IMR-90 (cell line): ENCODE results near the gene CDH16. TPM values are rescaled to one million over a fixed set of nuclear protein-coding genes. Genes with fewer than 3 reads are reported as not detected.

ENCODE experiments used
- ATAC-seq: fragments of 200-7000 bp; cut with Tn5 transposase; 2 replicates; pipeline ENCODE4 v1.9.1; 2020; ENCODE audit warnings: low read depth, mild to moderate bottlenecking, moderate library complexity
- BruUV-seq: library from RNA; stranded (reverse); fragments of 400-500 nt; replicated peaks from 2 replicates; lab custom pipeline; 2021; lab: Mats Ljungman, UMichigan
- CTCF ChIA-PET: fragments of 300-600 bp; formaldehyde crosslinking; extraction: SDS; loops from one replicate; lab custom pipeline; 2021; ENCODE audit warnings: antibody characterized with exemption; lab: Yijun Ruan, JAX
- POLR2A ChIA-PET: fragments of 300-600 bp; sonication (Branson Sonifier 250); formaldehyde crosslinking; loops from one replicate; lab custom pipeline; 2022; ENCODE audit warnings: antibody characterized with exemption; ENCODE audit not compliant: unreplicated experiment; lab: Charles Lee
- DNase-seq: peaks from one replicate; pipeline ENCODE4 v3.0.0; 2013
- H2AFZ ChIP-seq: replicated peaks from 2 replicates; pipeline ENCODE3; 2013; ENCODE audit warnings: low read length, mild to moderate bottlenecking; ENCODE audit not compliant: poor library complexity
- H2AK5ac ChIP-seq: 2 replicates; pipeline ENCODE4 v1.6.1; 2013; ENCODE audit warnings: low read depth, low read length, inconsistent platforms
- H2AK9ac ChIP-seq: replicated peaks from 2 replicates; pipeline ENCODE3; 2013; ENCODE audit warnings: mild to moderate bottlenecking, low read depth, low read length, moderate library complexity; ENCODE audit not compliant: poor library complexity
- H2BK120ac ChIP-seq: 2 replicates; pipeline ENCODE4 v1.6.1; 2013; ENCODE audit warnings: low read depth, low read length, inconsistent platforms
- H2BK15ac ChIP-seq: 3 replicates; pipeline ENCODE4 v1.6.1; 2013; ENCODE audit warnings: low read depth, low read length, inconsistent platforms
- H2BK20ac ChIP-seq: 2 replicates; pipeline ENCODE4 v1.6.1; 2013; ENCODE audit warnings: low read depth, mild to moderate bottlenecking, inconsistent platforms, low read length, moderate library complexity
- H2BK5ac ChIP-seq: 2 replicates; pipeline ENCODE4 v1.6.1; 2013; ENCODE audit warnings: mild to moderate bottlenecking, low read depth, low read length, inconsistent platforms; ENCODE audit not compliant: poor library complexity, severe bottlenecking
- H3K14ac ChIP-seq: replicated peaks from 2 replicates; pipeline ENCODE4 v1.6.1; 2013; ENCODE audit warnings: low read depth, low read length, inconsistent platforms
- H3K18ac ChIP-seq: 2 replicates; pipeline ENCODE4 v1.6.1; 2013; ENCODE audit warnings: low read depth, low read length, control low read depth
- H3K23ac ChIP-seq: 2 replicates; pipeline ENCODE4 v1.6.1; 2013; ENCODE audit warnings: low read depth, low read length, inconsistent platforms
- H3K27ac ChIP-seq: 2 replicates; pipeline ENCODE4 v1.5.1; 2013; ENCODE audit warnings: mild to moderate bottlenecking, control low read depth, low read length; ENCODE audit not compliant: insufficient read depth
- H3K27me3 ChIP-seq: 2 replicates; pipeline ENCODE4 v1.6.1; 2013; ENCODE audit warnings: low read length; ENCODE audit not compliant: control insufficient read depth, insufficient read depth
- H3K36me3 ChIP-seq: 2 replicates; pipeline ENCODE4 v1.6.1; 2013; ENCODE audit warnings: low read length, mixed read lengths; ENCODE audit not compliant: control insufficient read depth, insufficient read depth
- H3K4ac ChIP-seq: 2 replicates; pipeline ENCODE4 v1.6.1; 2013; ENCODE audit warnings: low read depth, low read length, inconsistent platforms
- H3K4me1 ChIP-seq: 2 replicates; pipeline ENCODE4 v1.6.1; 2013; ENCODE audit warnings: low read length, mixed read lengths; ENCODE audit not compliant: control insufficient read depth, insufficient read depth
- H3K4me2 ChIP-seq: 2 replicates; pipeline ENCODE4 v1.6.1; 2013; ENCODE audit warnings: low read depth, mild to moderate bottlenecking, control low read depth, low read length, moderate library complexity
- H3K4me3 ChIP-seq: 2 replicates; pipeline ENCODE4 v1.5.1; 2013; ENCODE audit warnings: low read depth, mild to moderate bottlenecking, control low read depth, low read length, moderate library complexity; ENCODE audit not compliant: insufficient read depth
- H3K56ac ChIP-seq: 2 replicates; pipeline ENCODE4 v1.6.1; 2013; ENCODE audit warnings: low read length, inconsistent platforms; ENCODE audit not compliant: insufficient read depth; ENCODE audit errors: extremely low read depth
- H3K79me1 ChIP-seq, 2 experiments: 2 replicates each; pipeline ENCODE4 v1.6.1; 2013; ENCODE audit warnings: low read length in 2 of 2, inconsistent platforms in 1 of 2, low read depth in 1 of 2
- H3K9ac ChIP-seq: 2 replicates; pipeline ENCODE4 v1.6.1; 2013; ENCODE audit warnings: low read depth, low read length, control low read depth
- H3K9me1 ChIP-seq: 2 replicates; pipeline ENCODE4 v1.6.1; 2013; ENCODE audit warnings: low read length, inconsistent platforms; ENCODE audit not compliant: insufficient read depth
- H3K9me3 ChIP-seq: 2 replicates; pipeline ENCODE4 v1.6.1; 2013; ENCODE audit warnings: low read length; ENCODE audit not compliant: control insufficient read depth, insufficient read depth
- H4K20me1 ChIP-seq: 2 replicates; pipeline ENCODE4 v1.6.1; 2013; ENCODE audit warnings: low read length, inconsistent platforms; ENCODE audit not compliant: insufficient read depth
- H4K5ac ChIP-seq: 2 replicates; pipeline ENCODE4 v1.6.1; 2013; ENCODE audit warnings: mild to moderate bottlenecking, low read depth, low read length, control low read depth
- H4K8ac ChIP-seq, 2 experiments: 2 replicates each; pipeline ENCODE4 v1.6.1; 2013; ENCODE audit warnings: low read depth in 2 of 2, low read length in 2 of 2, control low read depth in 1 of 2, inconsistent platforms in 1 of 2
- H4K91ac ChIP-seq: 2 replicates; pipeline ENCODE4 v1.6.1; 2013; ENCODE audit warnings: low read depth, low read length, inconsistent platforms; ENCODE audit not compliant: insufficient read depth
- BHLHE40 ChIP-seq: fragments of 150-350 bp; IDR thresholded peaks from 2 replicates; pipeline ENCODE4 v1.6.1; 2016; ENCODE audit warnings: mild to moderate bottlenecking, low read depth, low read length
- CEBPB ChIP-seq: IDR thresholded peaks from 2 replicates; pipeline ENCODE4 v1.6.1; 2012; ENCODE audit warnings: low read depth, low read length, improper control_type of control experiment
- CHD1 ChIP-seq: IDR thresholded peaks from 2 replicates; pipeline ENCODE4 v1.6.1; 2012; ENCODE audit warnings: low read depth, low read length, improper control_type of control experiment
- CTCF ChIP-seq: conservative IDR thresholded peaks from 2 replicates; pipeline ENCODE4 v1.5.1; 2012; ENCODE audit warnings: mild to moderate bottlenecking, low read depth, low read length, improper control_type of control experiment
- ELK1 ChIP-seq: fragments of 150-350 bp; IDR thresholded peaks from 2 replicates; pipeline ENCODE4 v1.6.1; 2016; ENCODE audit warnings: low read depth, mild to moderate bottlenecking, low read length, moderate library complexity, borderline replicate concordance
- MAFK ChIP-seq: IDR thresholded peaks from 2 replicates; pipeline ENCODE4 v1.6.1; 2012; ENCODE audit warnings: low read depth, low read length, improper control_type of control experiment
- MAZ ChIP-seq: IDR thresholded peaks from 2 replicates; pipeline ENCODE4 v1.6.1; 2012; ENCODE audit warnings: low read depth, mild to moderate bottlenecking, low read length, improper control_type of control experiment, moderate library complexity, borderline replicate concordance
- MXI1 ChIP-seq: IDR thresholded peaks from 2 replicates; pipeline ENCODE4 v1.6.1; 2012; ENCODE audit warnings: low read depth, mild to moderate bottlenecking, low read length, moderate library complexity, borderline replicate concordance
- NFE2L2 ChIP-seq: fragments of 150-350 bp; IDR thresholded peaks from 2 replicates; pipeline ENCODE4 v1.6.1; 2016; ENCODE audit warnings: low read depth, mild to moderate bottlenecking, low read length
- POLR2A ChIP-seq: IDR thresholded peaks from 2 replicates; pipeline ENCODE4 v1.6.1; 2012; ENCODE audit warnings: mild to moderate bottlenecking, low read depth, low read length
- RAD21 ChIP-seq: IDR thresholded peaks from 2 replicates; pipeline ENCODE4 v1.6.1; 2012; ENCODE audit warnings: low read length, improper control_type of control experiment
- RCOR1 ChIP-seq: IDR thresholded peaks from 2 replicates; pipeline ENCODE4 v1.6.1; 2012; ENCODE audit warnings: mild to moderate bottlenecking, low read length, improper control_type of control experiment; ENCODE audit not compliant: insufficient replicate concordance
- RFX5 ChIP-seq: IDR thresholded peaks from 2 replicates; pipeline ENCODE4 v1.8.0; 2012; ENCODE audit warnings: low read depth, mild to moderate bottlenecking, low read length, moderate library complexity
- SMC3 ChIP-seq: fragments of 150-350 bp; IDR thresholded peaks from 2 replicates; pipeline ENCODE4 v1.6.1; 2016; ENCODE audit warnings: low read depth, mild to moderate bottlenecking, antibody characterized with exemption, low read length, moderate library complexity
- WGBS, 2 experiments: methylation state at CpG; one replicate each; pipeline versions ENCODE4 v1.1.5 to v1.1.7; 2013; ENCODE audit warnings: missing lambda C conversion rate in 2 of 2; ENCODE audit not compliant: insufficient read length in 1 of 2; ENCODE audit errors: extremely low coverage in 2 of 2; 5-methylcytosine and 5-hydroxymethylcytosine counted together
- dilution Hi-C: fragments of 300-500 bp; cut with HindIII; formaldehyde crosslinking; loops from one replicate; pipeline ENCODE4 v1.14.3; 2018; ENCODE audit warnings: low sequenced_read_pairs; ENCODE audit not compliant: unreplicated experiment
- in situ Hi-C: fragments of 300-500 bp; cut with MboI; formaldehyde crosslinking; loops from 3 replicates; pipeline ENCODE4 v1.14.3; 2019; ENCODE audit warnings: low sequenced_read_pairs, inconsistent platforms, mixed read lengths
- intact Hi-C: fragments of 100-400 bp; cut with micrococcal nuclease; formaldehyde crosslinking; loops from 2 replicates; pipeline ENCODE4 v1.10.0; 2022
- polyA plus RNA-seq, 3 experiments: library from polyadenylated mRNA; depleted of rRNA; stranded (reverse); fragments of >200 nt; gene quantifications; 2 replicates each; pipeline ENCODE4 v1.2.3, GENCODE V29; 2012; ENCODE audit warnings: low replicate concordance in 1 of 3
- total RNA-seq: library from RNA; depleted of rRNA; stranded (reverse); fragments of >200 nt; gene quantifications from 2 replicates; pipeline ENCODE4 v1.2.3, GENCODE V29; 2012

CDH16 gene
- total and polyA plus RNA-seq, 2 of the 4 experiments (the other 2 are of a cell fraction) = not detected

- no peak overlapping the region for H2BK5ac ChIP-seq
- no peak overlapping the region for H3K4me2 ChIP-seq
- ChIA-PET POLR2A (no interaction called here), CTCF (no interaction called here)
- intact Hi-C loops = no loop called here
- peaks cover 39% of the 10 kb centered on the region for H3K27me3 ChIP-seq
- no peak overlapping the region for H2BK20ac ChIP-seq
- H4K20me1 ChIP-seq = no peaks in the 10 kb centered on the region
- H2BK120ac ChIP-seq = no peak overlapping the region
- in situ Hi-C loops = no loop called here
- no peaks in the 10 kb centered on the region for H3K9me1 ChIP-seq
- no peaks in the 10 kb centered on the region for H3K4me1 ChIP-seq
- no peaks in the 10 kb centered on the region for H3K36me3 ChIP-seq
- no peak overlapping the region for H3K23ac ChIP-seq
- no peak overlapping the region for H2AFZ ChIP-seq
- dilution Hi-C loops = no loop called here
- H4K8ac ChIP-seq = no peak overlapping the region
- no peaks in the 10 kb centered on the region for H3K79me1 ChIP-seq
- no peak overlapping the region for H3K56ac ChIP-seq
- no peaks in the 10 kb centered on the region for H3K9me3 ChIP-seq
- no peak overlapping the region for H3K18ac ChIP-seq
- no CpG with 5 or more reads among the region's 7 CpGs for WGBS, 2 experiments
- no peak overlapping the region for H3K4me3 ChIP-seq
- no TSS peak for BruUV-seq
- no peak overlapping the region for H2AK5ac ChIP-seq
- no peak overlapping the region for H3K14ac ChIP-seq
- no peak overlapping the region for H3K4ac ChIP-seq
- H2AK9ac ChIP-seq = peak overlapping the region; percentile 50
- TF ChIP-seq SMC3 = no peak
- TF ChIP-seq BHLHE40 = no peak
- TF ChIP-seq MAZ = no peak
- no peak for TF ChIP-seq MAFK
- no peak for TF ChIP-seq NFE2L2
- no peak for TF ChIP-seq POLR2A
- TF ChIP-seq RAD21 = no peak
- TF ChIP-seq CHD1 = no peak
- no peak for TF ChIP-seq RCOR1
- no peak for TF ChIP-seq ELK1
- TF ChIP-seq CTCF = no peak
- TF ChIP-seq RFX5 = no peak
- TF ChIP-seq CEBPB = no peak
- no peak for TF ChIP-seq MXI1
- DNase-seq (no peak), ATAC-seq (no peak)
- H4K5ac ChIP-seq = no peak overlapping the region
- H2BK15ac ChIP-seq = no peak overlapping the region
- H3K27ac ChIP-seq = no peak overlapping the region
- no peak overlapping the region for H3K9ac ChIP-seq
- H4K91ac ChIP-seq = no peak overlapping the region
Measured at GRCh38 chr16:66914541-66914940, 4.1 kb downstream of the CDH16 start.
